ENCODE measurements around the gene FOXO3. TPM values are rescaled to one million over a fixed set of nuclear protein-coding genes. Genes with fewer than 3 reads are reported as not detected.

Gene FOXO3
- total and polyA plus RNA-seq, 2 of the 13 experiments (the other 11 are each of a cell fraction or from before 2014, with no cell fraction given) = 16.0 to 22.5 TPM

DNA sequence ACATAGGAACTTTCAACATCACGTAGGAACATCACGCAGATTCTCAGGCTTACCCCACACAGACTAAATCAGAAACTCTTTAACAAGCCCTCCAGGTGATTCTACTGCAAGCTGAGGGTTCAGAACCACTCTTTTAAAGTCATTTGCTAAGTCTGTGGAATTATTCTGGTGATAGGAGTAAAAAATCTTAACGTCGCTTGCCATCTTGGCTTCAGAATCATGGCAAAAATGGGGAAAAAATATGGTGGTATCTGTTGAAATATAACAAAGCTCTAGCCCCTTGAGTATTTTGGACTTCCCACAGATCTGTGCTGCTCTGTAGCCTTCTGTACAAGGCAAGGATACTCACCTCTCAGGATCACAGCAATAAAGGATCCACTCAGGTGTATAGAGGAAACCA is 17.4 kb downstream of the FOXO3 start (continued):
- TF ChIP-seq, protein P1, sequence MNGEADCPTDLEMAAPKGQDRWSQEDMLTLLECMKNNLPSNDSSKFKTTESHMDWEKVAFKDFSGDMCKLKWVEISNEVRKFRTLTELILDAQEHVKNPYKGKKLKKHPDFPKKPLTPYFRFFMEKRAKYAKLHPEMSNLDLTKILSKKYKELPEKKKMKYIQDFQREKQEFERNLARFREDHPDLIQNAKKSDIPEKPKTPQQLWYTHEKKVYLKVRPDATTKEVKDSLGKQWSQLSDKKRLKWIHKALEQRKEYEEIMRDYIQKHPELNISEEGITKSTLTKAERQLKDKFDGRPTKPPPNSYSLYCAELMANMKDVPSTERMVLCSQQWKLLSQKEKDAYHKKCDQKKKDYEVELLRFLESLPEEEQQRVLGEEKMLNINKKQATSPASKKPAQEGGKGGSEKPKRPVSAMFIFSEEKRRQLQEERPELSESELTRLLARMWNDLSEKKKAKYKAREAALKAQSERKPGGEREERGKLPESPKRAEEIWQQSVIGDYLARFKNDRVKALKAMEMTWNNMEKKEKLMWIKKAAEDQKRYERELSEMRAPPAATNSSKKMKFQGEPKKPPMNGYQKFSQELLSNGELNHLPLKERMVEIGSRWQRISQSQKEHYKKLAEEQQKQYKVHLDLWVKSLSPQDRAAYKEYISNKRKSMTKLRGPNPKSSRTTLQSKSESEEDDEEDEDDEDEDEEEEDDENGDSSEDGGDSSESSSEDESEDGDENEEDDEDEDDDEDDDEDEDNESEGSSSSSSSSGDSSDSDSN (CRISPR knock-in tag; IDR thresholded peaks at IDR 0.05) = no peak

DNA sequence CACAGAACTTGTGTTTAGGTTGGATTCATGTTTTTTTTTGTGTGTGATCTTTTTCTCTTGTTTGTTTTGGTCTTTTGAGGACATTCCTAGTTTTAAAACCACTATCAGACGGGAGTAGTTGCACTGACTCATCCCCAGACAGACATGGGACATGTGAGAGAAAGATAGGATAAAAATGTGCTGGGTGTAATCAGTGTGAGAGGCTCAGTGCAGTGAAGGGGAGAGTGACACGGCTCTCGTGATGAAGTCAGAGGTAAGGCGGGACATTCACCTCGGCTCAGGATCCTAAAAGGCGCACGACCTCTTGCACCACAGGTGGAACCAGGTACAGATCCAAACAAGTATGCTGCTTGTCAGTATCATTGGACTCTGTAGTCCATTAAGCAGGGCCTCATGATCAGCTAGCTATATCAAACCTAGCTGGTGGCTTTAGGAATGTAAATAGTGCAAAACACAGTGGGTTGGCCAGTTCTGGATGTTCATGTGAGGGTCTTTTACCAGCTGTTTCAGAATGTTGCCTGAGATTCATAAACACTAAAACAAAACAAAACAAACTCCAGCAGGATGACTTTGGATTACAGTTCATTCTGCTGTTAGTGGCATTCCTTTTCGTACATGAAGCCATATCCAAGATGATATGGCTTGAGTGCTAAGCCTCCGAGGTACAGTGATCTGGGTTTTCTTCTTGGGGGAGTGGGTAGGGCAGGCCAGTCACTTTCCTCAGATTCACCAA is 18.0 kb downstream of the FOXO3 start:
- H3K27me3 ChIP-seq (ENCODE audit: control insufficient read depth in 1 of 2, insufficient read depth in 2 of 2, low read length in 2 of 2) = no peaks in the 10 kb centered on the region
- no peak for ATAC-seq
- H3K4me2 ChIP-seq (ENCODE audit: low read depth, low read length) = no peak overlapping the region
- peaks cover 3 to 48% of the 10 kb centered on the region in 2 experiments for H3K36me3 ChIP-seq (replicated peaks in 1 of 2; ENCODE audit: control insufficient read depth in 1 of 2, insufficient read depth in 2 of 2, low read length in 2 of 2)
- no peak overlapping the region for H3K9ac ChIP-seq (ENCODE audit: insufficient read depth, low read depth, low read length)
- intact Hi-C loops (cut with micrococcal nuclease; ENCODE audit: unreplicated experiment) = loop anchor here (1.0 kb wide), 1 partner anchor 8 kb away; no protein-coding TSS in a partner anchor
- peaks cover 74% of the 10 kb centered on the region for H4K20me1 ChIP-seq (ENCODE audit: insufficient read depth, low read length)
- peaks cover 93% of the 10 kb centered on the region for H3K79me2 ChIP-seq (ENCODE audit: insufficient read depth, low read length)
- no peaks in the 10 kb centered on the region for H3K9me3 ChIP-seq (ENCODE audit: low read length)
- no peak overlapping the region for H2AFZ ChIP-seq (ENCODE audit: low read length)
- CTCF ChIA-PET (ENCODE audit: low intra/inter-chr PET ratio, low total read pairs) = no interaction called here
- no peak overlapping the region for H3K4me3 ChIP-seq (replicated peaks in 1 of 3; ENCODE audit: insufficient read depth in 1 of 3, low read depth in 2 of 3, low read length in 3 of 3)
- in situ Hi-C loops (cut with HindIII; ENCODE audit: extremely low pct_ligation_motif_present, low pct_unique_long_range_greater_than_20kb) = no loop called here
- no peak for DNase-seq (ENCODE audit: low spot score)
- no peak for TF ChIP-seq ZNF331 (CRISPR knock-in tag; IDR thresholded peaks at IDR 0.05)
- TF ChIP-seq ELF1 (CRISPR knock-in tag; IDR thresholded peaks at IDR 0.05) = no peak
- no peak for TF ChIP-seq ZNF605 (CRISPR knock-in tag; IDR thresholded peaks at IDR 0.05)
- TF ChIP-seq TBX2 (CRISPR knock-in tag; IDR thresholded peaks at IDR 0.05; ENCODE audit: borderline replicate concordance) = no peak
- no peak for TF ChIP-seq ZNF333 (CRISPR knock-in tag; IDR thresholded peaks at IDR 0.05; ENCODE audit: borderline replicate concordance)
- no peak for TF ChIP-seq MXI1 (IDR thresholded peaks at IDR 0.05; ENCODE audit: borderline replicate concordance, low read depth, low read length)
- no peak for TF ChIP-seq ZMYM4 (CRISPR knock-in tag; IDR thresholded peaks at IDR 0.05)
- no peak for TF ChIP-seq SALL1 (CRISPR knock-in tag; IDR thresholded peaks at IDR 0.05)
- TF ChIP-seq ZSCAN29 (CRISPR knock-in tag; conservative IDR thresholded peaks at IDR 0.05) = no peak
- no peak for TF ChIP-seq POGZ (CRISPR knock-in tag; IDR thresholded peaks at IDR 0.05)
- TF ChIP-seq ZNF629 (CRISPR knock-in tag; conservative IDR thresholded peaks at IDR 0.05) = no peak
- no peak for TF ChIP-seq ZNF615 (CRISPR knock-in tag; IDR thresholded peaks at IDR 0.05; ENCODE audit: borderline replicate concordance)
- TF ChIP-seq, protein P2, sequence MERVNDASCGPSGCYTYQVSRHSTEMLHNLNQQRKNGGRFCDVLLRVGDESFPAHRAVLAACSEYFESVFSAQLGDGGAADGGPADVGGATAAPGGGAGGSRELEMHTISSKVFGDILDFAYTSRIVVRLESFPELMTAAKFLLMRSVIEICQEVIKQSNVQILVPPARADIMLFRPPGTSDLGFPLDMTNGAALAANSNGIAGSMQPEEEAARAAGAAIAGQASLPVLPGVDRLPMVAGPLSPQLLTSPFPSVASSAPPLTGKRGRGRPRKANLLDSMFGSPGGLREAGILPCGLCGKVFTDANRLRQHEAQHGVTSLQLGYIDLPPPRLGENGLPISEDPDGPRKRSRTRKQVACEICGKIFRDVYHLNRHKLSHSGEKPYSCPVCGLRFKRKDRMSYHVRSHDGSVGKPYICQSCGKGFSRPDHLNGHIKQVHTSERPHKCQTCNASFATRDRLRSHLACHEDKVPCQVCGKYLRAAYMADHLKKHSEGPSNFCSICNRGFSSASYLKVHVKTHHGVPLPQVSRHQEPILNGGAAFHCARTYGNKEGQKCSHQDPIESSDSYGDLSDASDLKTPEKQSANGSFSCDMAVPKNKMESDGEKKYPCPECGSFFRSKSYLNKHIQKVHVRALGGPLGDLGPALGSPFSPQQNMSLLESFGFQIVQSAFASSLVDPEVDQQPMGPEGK (CRISPR knock-in tag; IDR thresholded peaks at IDR 0.05) = no peak
- no peak for TF ChIP-seq NFKBIZ (CRISPR knock-in tag; IDR thresholded peaks at IDR 0.05)
- no peak for TF ChIP-seq PHF20 (CRISPR knock-in tag; IDR thresholded peaks at IDR 0.05)
- no peak for TF ChIP-seq MED8 (CRISPR knock-in tag; IDR thresholded peaks at IDR 0.05; ENCODE audit: insufficient replicate concordance)
- no peak for TF ChIP-seq GABPA (IDR thresholded peaks at IDR 0.05; ENCODE audit: low read depth, low read length)
- no peak for TF ChIP-seq GABPA (CRISPR knock-in tag; IDR thresholded peaks at IDR 0.05; ENCODE audit: low read depth)
- no peak for TF ChIP-seq SRF (IDR thresholded peaks at IDR 0.05; ENCODE audit: low read depth, low read length)
- peaks cover 62% of the 10 kb centered on the region for H3K4me1 ChIP-seq (ENCODE audit: insufficient read depth, low read length)
- H3K27ac ChIP-seq (ENCODE audit: extremely low read length, insufficient read depth, low read length) = no peak overlapping the region
- POLR2A ChIA-PET = no interaction called here
- WGBS (ENCODE audit: low lambda C conversion rate) = 94% methylated on average over 9 of the region's 9 CpGs
- BruUV-seq (replicated peaks) = no TSS peak
- FAIRE-seq = no peak
